ENCODE results near the gene F5. TPM values are rescaled to one million over a fixed set of nuclear protein-coding genes. Genes with fewer than 3 reads are reported as not detected.

F5 gene
- polyA plus RNA-seq, 2 donors, result 0.02 to 0.07 TPM

GRCh38 chr1:169574336-169574735, 11.9 kb downstream of the F5 start:
- WGBS, 2 donors, result 44 to 49% methylated on average over 4 of the region's 4 CpGs
- Histone ChIP-seq H3K9me3 (ENCODE audit: control insufficient read depth in 2 of 2, insufficient read depth in 1 of 2, low read depth in 1 of 2, low read length in 1 of 2) (no peaks in the 10 kb centered on the region), H3K27me3 (ENCODE audit: control insufficient read depth in 1 of 2, insufficient read depth in 2 of 2, low read length in 2 of 2) (no peaks in the 10 kb centered on the region), H3K4me3 (ENCODE audit: low read depth in 1 of 2, low read length in 2 of 2) (no peak overlapping the region), H3K36me3 (ENCODE audit: control insufficient read depth in 2 of 2, insufficient read depth in 2 of 2, low read length in 1 of 2) (no peaks in the 10 kb centered on the region), H3K27ac (ENCODE audit: low read depth in 2 of 2, low read length in 1 of 2) (no peak overlapping the region), H3K4me1 (ENCODE audit: control insufficient read depth in 2 of 2, insufficient read depth in 2 of 2, low read length in 1 of 2) (no peaks in the 10 kb centered on the region)

GRCh38 chr1:169572187-169572586, 14.1 kb downstream of the F5 start:
- Histone ChIP-seq H3K36me3 (ENCODE audit: control insufficient read depth in 2 of 2, insufficient read depth in 2 of 2, low read length in 1 of 2) (no peaks in the 10 kb centered on the region), H3K4me1 (ENCODE audit: control insufficient read depth in 2 of 2, insufficient read depth in 2 of 2, low read length in 1 of 2) (no peaks in the 10 kb centered on the region), H3K4me3 (ENCODE audit: low read depth in 1 of 2, low read length in 2 of 2) (no peak overlapping the region), H3K27ac (ENCODE audit: low read depth in 2 of 2, low read length in 1 of 2) (no peak overlapping the region), H3K27me3 (ENCODE audit: control insufficient read depth in 1 of 2, insufficient read depth in 2 of 2, low read length in 2 of 2) (no peaks in the 10 kb centered on the region), H3K9me3 (ENCODE audit: control insufficient read depth in 2 of 2, insufficient read depth in 1 of 2, low read depth in 1 of 2, low read length in 1 of 2) (no peaks in the 10 kb centered on the region)
- WGBS, 2 donors, result 36 to 37% methylated on average over 1 of the region's 1 CpG

- 69 to 77% methylated on average over 3 of the region's 3 CpGs for WGBS, 2 donors
- Histone ChIP-seq H3K4me3 (ENCODE audit: low read depth in 1 of 2, low read length in 2 of 2) (no peak overlapping the region), H3K36me3 (ENCODE audit: control insufficient read depth in 2 of 2, insufficient read depth in 2 of 2, low read length in 1 of 2) (no peaks in the 10 kb centered on the region), H3K27ac (ENCODE audit: low read depth in 2 of 2, low read length in 1 of 2) (no peak overlapping the region), H3K9me3 (ENCODE audit: control insufficient read depth in 2 of 2, insufficient read depth in 1 of 2, low read depth in 1 of 2, low read length in 1 of 2) (no peaks in the 10 kb centered on the region), H3K4me1 (ENCODE audit: control insufficient read depth in 2 of 2, insufficient read depth in 2 of 2, low read length in 1 of 2) (no peaks in the 10 kb centered on the region), H3K27me3 (ENCODE audit: control insufficient read depth in 1 of 2, insufficient read depth in 2 of 2, low read length in 2 of 2) (no peaks in the 10 kb centered on the region)
Measured at GRCh38 chr1:169571450-169571849, 14.8 kb downstream of the F5 start.

- Histone ChIP-seq H3K4me3 (ENCODE audit: low read depth in 1 of 2, low read length in 2 of 2) (no peak overlapping the region), H3K9me3 (ENCODE audit: control insufficient read depth in 2 of 2, insufficient read depth in 1 of 2, low read depth in 1 of 2, low read length in 1 of 2) (no peaks in the 10 kb centered on the region), H3K4me1 (ENCODE audit: control insufficient read depth in 2 of 2, insufficient read depth in 2 of 2, low read length in 1 of 2) (no peaks in the 10 kb centered on the region), H3K27ac (ENCODE audit: low read depth in 2 of 2, low read length in 1 of 2) (no peak overlapping the region), H3K36me3 (ENCODE audit: control insufficient read depth in 2 of 2, insufficient read depth in 2 of 2, low read length in 1 of 2) (no peaks in the 10 kb centered on the region), H3K27me3 (ENCODE audit: control insufficient read depth in 1 of 2, insufficient read depth in 2 of 2, low read length in 2 of 2) (no peaks in the 10 kb centered on the region)
- 42% methylated on average over 1 of the region's 1 CpG for WGBS, 2 donors
Measured at GRCh38 chr1:169570172-169570574, 16.1 kb downstream of the F5 start.

- no peaks in the 10 kb centered on the region for H3K4me1 ChIP-seq (ENCODE audit: control insufficient read depth in 2 of 2, insufficient read depth in 2 of 2, low read length in 1 of 2)
- WGBS, 2 donors, result 24 to 34% methylated on average over 1 of the region's 1 CpG
- no peaks in the 10 kb centered on the region for H3K9me3 ChIP-seq (ENCODE audit: control insufficient read depth in 2 of 2, insufficient read depth in 1 of 2, low read depth in 1 of 2, low read length in 1 of 2)
- H3K4me3 ChIP-seq (ENCODE audit: low read depth in 1 of 2, low read length in 2 of 2), result no peak overlapping the region
- H3K36me3 ChIP-seq (ENCODE audit: control insufficient read depth in 2 of 2, insufficient read depth in 2 of 2, low read length in 1 of 2), result no peaks in the 10 kb centered on the region
- H3K27me3 ChIP-seq (ENCODE audit: control insufficient read depth in 1 of 2, insufficient read depth in 2 of 2, low read length in 2 of 2), result no peaks in the 10 kb centered on the region
- no peak overlapping the region for H3K27ac ChIP-seq (ENCODE audit: low read depth in 2 of 2, low read length in 1 of 2)
Measured at GRCh38 chr1:169568497-169568896, 17.8 kb downstream of the F5 start.

- Histone ChIP-seq H3K9me3 (ENCODE audit: control insufficient read depth in 2 of 2, insufficient read depth in 1 of 2, low read depth in 1 of 2, low read length in 1 of 2) (no peaks in the 10 kb centered on the region), H3K36me3 (ENCODE audit: control insufficient read depth in 2 of 2, insufficient read depth in 2 of 2, low read length in 1 of 2) (no peaks in the 10 kb centered on the region), H3K4me3 (ENCODE audit: low read depth in 1 of 2, low read length in 2 of 2) (no peak overlapping the region), H3K27me3 (ENCODE audit: control insufficient read depth in 1 of 2, insufficient read depth in 2 of 2, low read length in 2 of 2) (no peaks in the 10 kb centered on the region), H3K4me1 (ENCODE audit: control insufficient read depth in 2 of 2, insufficient read depth in 2 of 2, low read length in 1 of 2) (no peaks in the 10 kb centered on the region), H3K27ac (ENCODE audit: low read depth in 2 of 2, low read length in 1 of 2) (no peak overlapping the region)
- WGBS, 2 donors, result 68 to 76% methylated on average over 3 of the region's 3 CpGs
Measured at GRCh38 chr1:169565335-169566271, 20.7 kb downstream of the F5 start.

- H3K27me3 ChIP-seq (ENCODE audit: control insufficient read depth in 1 of 2, insufficient read depth in 2 of 2, low read length in 2 of 2), result no peaks in the 10 kb centered on the region
Measured at GRCh38 chr1:169563650-169564049, 22.6 kb downstream of the F5 start.

GRCh38 chr1:169563019-169563615, 23.2 kb downstream of the F5 start:
- no peak overlapping the region for H3K27ac ChIP-seq (ENCODE audit: low read depth in 2 of 2, low read length in 1 of 2)
- WGBS, 2 donors, result 95 to 97% methylated on average over 1 of the region's 1 CpG
- H3K27me3 ChIP-seq (ENCODE audit: control insufficient read depth in 1 of 2, insufficient read depth in 2 of 2, low read length in 2 of 2), result no peaks in the 10 kb centered on the region
- H3K4me3 ChIP-seq (ENCODE audit: low read depth in 1 of 2, low read length in 2 of 2), result no peak overlapping the region
- H3K9me3 ChIP-seq (ENCODE audit: control insufficient read depth in 2 of 2, insufficient read depth in 1 of 2, low read depth in 1 of 2, low read length in 1 of 2), result no peaks in the 10 kb centered on the region
- no peaks in the 10 kb centered on the region for H3K36me3 ChIP-seq (ENCODE audit: control insufficient read depth in 2 of 2, insufficient read depth in 2 of 2, low read length in 1 of 2)
- no peaks in the 10 kb centered on the region for H3K4me1 ChIP-seq (ENCODE audit: control insufficient read depth in 2 of 2, insufficient read depth in 2 of 2, low read length in 1 of 2)

More at GRCh38 chr1:169563650-169564049, 22.6 kb downstream of the F5 start:
- Histone ChIP-seq H3K9me3 (ENCODE audit: control insufficient read depth in 2 of 2, insufficient read depth in 1 of 2, low read depth in 1 of 2, low read length in 1 of 2) (no peaks in the 10 kb centered on the region), H3K36me3 (ENCODE audit: control insufficient read depth in 2 of 2, insufficient read depth in 2 of 2, low read length in 1 of 2) (no peaks in the 10 kb centered on the region), H3K4me1 (ENCODE audit: control insufficient read depth in 2 of 2, insufficient read depth in 2 of 2, low read length in 1 of 2) (no peaks in the 10 kb centered on the region), H3K27ac (ENCODE audit: low read depth in 2 of 2, low read length in 1 of 2) (no peak overlapping the region), H3K4me3 (ENCODE audit: low read depth in 1 of 2, low read length in 2 of 2) (no peak overlapping the region)

- 81 to 83% methylated on average over 1 of the region's 1 CpG for WGBS, 2 donors
- Histone ChIP-seq H3K4me3 (ENCODE audit: low read depth in 1 of 2, low read length in 2 of 2) (no peak overlapping the region), H3K9me3 (ENCODE audit: control insufficient read depth in 2 of 2, insufficient read depth in 1 of 2, low read depth in 1 of 2, low read length in 1 of 2) (no peaks in the 10 kb centered on the region), H3K4me1 (ENCODE audit: control insufficient read depth in 2 of 2, insufficient read depth in 2 of 2, low read length in 1 of 2) (no peaks in the 10 kb centered on the region), H3K27me3 (ENCODE audit: control insufficient read depth in 1 of 2, insufficient read depth in 2 of 2, low read length in 2 of 2) (no peaks in the 10 kb centered on the region), H3K36me3 (ENCODE audit: control insufficient read depth in 2 of 2, insufficient read depth in 2 of 2, low read length in 1 of 2) (no peaks in the 10 kb centered on the region), H3K27ac (ENCODE audit: low read depth in 2 of 2, low read length in 1 of 2) (no peak overlapping the region)
Measured at GRCh38 chr1:169561692-169562091, 24.6 kb downstream of the F5 start.

- no peaks in the 10 kb centered on the region for H3K4me1 ChIP-seq (ENCODE audit: control insufficient read depth in 2 of 2, insufficient read depth in 2 of 2, low read length in 1 of 2)
- H3K9me3 ChIP-seq (ENCODE audit: control insufficient read depth in 2 of 2, insufficient read depth in 1 of 2, low read depth in 1 of 2, low read length in 1 of 2), result no peaks in the 10 kb centered on the region
- 78 to 81% methylated on average over 5 of the region's 5 CpGs for WGBS, 2 donors
- H3K27ac ChIP-seq (ENCODE audit: low read depth in 2 of 2, low read length in 1 of 2), result no peak overlapping the region
- H3K27me3 ChIP-seq (ENCODE audit: control insufficient read depth in 1 of 2, insufficient read depth in 2 of 2, low read length in 2 of 2), result no peaks in the 10 kb centered on the region
- H3K36me3 ChIP-seq (ENCODE audit: control insufficient read depth in 2 of 2, insufficient read depth in 2 of 2, low read length in 1 of 2), result no peaks in the 10 kb centered on the region
- H3K4me3 ChIP-seq (ENCODE audit: low read depth in 1 of 2, low read length in 2 of 2), result no peak overlapping the region
Measured at GRCh38 chr1:169557131-169557530, 29.1 kb downstream of the F5 start.

Measured in esophagus (tissue), 2 donors.